HUES48 (cell line): Measurements from ENCODE around the gene GARS1.
"Not testable (repeated sequence)": the region's sequence is repeated elsewhere in the genome, so short reads cannot be mapped to it uniquely, and the experiment has no call there.

Experiments
- H3K27ac ChIP-seq: one replicate; pipeline ENCODE4 v1.7.0; 2013; ENCODE audit warnings: low read depth, low read length, inconsistent platforms
- H3K27me3 ChIP-seq: 2 replicates; pipeline ENCODE4 v1.6.1; 2013; ENCODE audit warnings: mild to moderate bottlenecking, low read length; ENCODE audit not compliant: control insufficient read depth, insufficient read depth
- H3K36me3 ChIP-seq: 2 replicates; pipeline ENCODE4 v1.6.1; 2013; ENCODE audit warnings: low read length; ENCODE audit not compliant: control insufficient read depth, insufficient read depth
- H3K4me1 ChIP-seq: 2 replicates; pipeline ENCODE4 v1.6.1; 2013; ENCODE audit warnings: mild to moderate bottlenecking, low read length; ENCODE audit not compliant: control insufficient read depth, insufficient read depth
- H3K4me3 ChIP-seq: 2 replicates; pipeline ENCODE4 v1.5.1; 2013; ENCODE audit warnings: mild to moderate bottlenecking, low read depth, low read length
- H3K9ac ChIP-seq: 2 replicates; pipeline ENCODE4 v1.6.1; 2013; ENCODE audit warnings: mild to moderate bottlenecking, low read depth, low read length, moderate library complexity
- H3K9me3 ChIP-seq: 2 replicates; pipeline ENCODE4 v1.6.1; 2013; ENCODE audit warnings: low read length; ENCODE audit not compliant: control insufficient read depth, insufficient read depth

The GARS1 gene

DNA sequence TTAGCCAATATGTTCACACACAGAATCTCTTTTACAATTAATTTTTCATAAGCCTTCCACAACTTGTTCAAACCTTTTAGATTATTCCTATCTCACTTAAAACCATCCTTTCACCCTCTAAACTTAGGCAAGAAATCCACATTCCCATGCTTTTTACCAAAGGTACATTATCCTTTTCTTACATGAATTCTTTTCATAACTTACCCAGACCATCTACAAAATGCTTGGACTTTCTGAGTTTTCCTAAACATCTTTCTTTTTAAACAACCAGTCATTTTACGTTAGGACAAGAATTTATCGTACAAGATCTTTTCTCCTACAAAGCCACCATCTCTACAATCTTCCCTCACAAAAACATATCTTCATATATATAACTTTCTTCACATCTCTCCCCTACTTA is 18.8 kb upstream of the GARS1 start:
- Histone ChIP-seq H3K27ac (no peak overlapping the region), H3K36me3 (peaks cover 21% of the 10 kb centered on the region; the same call in 1 of the 2 replicates), H3K9ac (no peak overlapping the region), H3K27me3 (no peaks in the 10 kb centered on the region), H3K4me3 (no peak overlapping the region), H3K9me3 (peaks cover 56% of the 10 kb centered on the region), H3K4me1 (no peaks in the 10 kb centered on the region)

DNA sequence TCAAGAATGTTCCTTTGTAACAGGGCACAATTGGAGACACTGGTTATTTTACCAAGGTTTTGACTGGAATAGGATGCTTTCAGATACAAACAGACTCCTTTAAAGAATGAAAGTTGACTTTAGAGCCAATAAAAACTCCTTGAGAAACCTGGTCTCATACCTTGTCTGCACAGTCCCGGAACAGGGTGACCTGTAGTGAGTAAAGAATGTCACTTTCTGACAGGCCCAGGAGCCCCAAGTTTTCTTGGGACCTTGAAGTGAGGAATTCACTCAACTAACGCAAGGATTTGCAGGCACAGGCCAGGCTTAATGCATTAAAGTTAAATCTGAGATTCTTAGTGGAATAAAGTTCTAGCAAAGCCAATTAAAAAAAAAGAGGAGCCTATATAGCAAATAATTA is 11.5 kb upstream of the GARS1 start:
- H3K27me3 ChIP-seq = no peaks in the 10 kb centered on the region
- H3K4me1 ChIP-seq = peaks cover 28% of the 10 kb centered on the region
- H3K4me3 ChIP-seq = no peak overlapping the region
- peak overlapping the region; percentile 88 for H3K27ac ChIP-seq
- peaks cover 23% of the 10 kb centered on the region for H3K36me3 ChIP-seq
- peaks cover 30% of the 10 kb centered on the region for H3K9me3 ChIP-seq
- H3K9ac ChIP-seq = no peak overlapping the region

DNA sequence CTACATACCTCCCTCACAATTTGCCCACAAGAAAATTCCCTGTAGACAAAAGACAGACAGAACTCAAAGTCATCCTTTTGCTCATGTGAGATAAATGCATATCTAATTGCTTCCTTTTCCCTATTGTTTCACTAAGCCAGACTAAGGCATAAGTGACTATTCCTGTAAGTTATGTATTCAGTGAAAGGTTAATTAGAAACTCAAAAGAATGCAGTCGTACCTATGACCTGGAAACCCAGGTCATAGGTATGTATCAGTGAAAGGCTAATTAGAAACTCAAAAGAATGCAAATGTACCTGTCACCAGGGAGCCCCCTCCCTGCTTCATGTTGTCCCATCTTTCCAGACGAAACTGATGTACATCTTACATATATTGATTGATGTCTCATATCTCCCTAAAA is 10.3 kb upstream of the GARS1 start:
- Histone ChIP-seq H3K27me3 (no peaks in the 10 kb centered on the region), H3K9ac (no peak overlapping the region), H3K9me3 (peaks cover 25% of the 10 kb centered on the region), H3K4me3 (peak overlapping the region; percentile 35), H3K27ac (peak overlapping the region; percentile 88), H3K4me1 (peaks cover 28% of the 10 kb centered on the region), H3K36me3 (peaks cover 14% of the 10 kb centered on the region)

DNA sequence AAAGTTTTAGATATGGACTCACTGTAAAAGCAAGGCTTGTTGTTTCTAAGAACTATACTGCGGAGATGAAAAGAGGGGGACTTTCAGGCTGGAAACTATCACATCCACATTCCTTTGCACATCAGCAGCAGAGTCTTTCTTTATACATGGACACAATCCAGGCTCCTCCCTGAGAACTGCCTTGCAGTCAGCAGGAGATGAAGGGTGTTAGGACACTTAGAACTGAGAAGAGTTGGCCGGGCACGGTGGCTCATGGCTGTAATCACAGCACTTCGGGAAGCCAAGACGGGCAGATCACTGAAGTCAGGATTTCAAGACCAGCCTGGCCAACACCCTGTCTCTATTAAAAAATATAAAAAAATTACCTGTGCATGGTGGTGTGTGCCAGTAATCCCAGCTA is 9.7 kb upstream of the GARS1 start:
- Histone ChIP-seq H3K9me3 (peaks cover 20% of the 10 kb centered on the region), H3K36me3 (peaks cover 14% of the 10 kb centered on the region), H3K27ac (peak overlapping the region; percentile 88), H3K27me3 (no peaks in the 10 kb centered on the region), H3K9ac (no peak overlapping the region), H3K4me3 (no peak overlapping the region), H3K4me1 (peaks cover 28% of the 10 kb centered on the region)

DNA sequence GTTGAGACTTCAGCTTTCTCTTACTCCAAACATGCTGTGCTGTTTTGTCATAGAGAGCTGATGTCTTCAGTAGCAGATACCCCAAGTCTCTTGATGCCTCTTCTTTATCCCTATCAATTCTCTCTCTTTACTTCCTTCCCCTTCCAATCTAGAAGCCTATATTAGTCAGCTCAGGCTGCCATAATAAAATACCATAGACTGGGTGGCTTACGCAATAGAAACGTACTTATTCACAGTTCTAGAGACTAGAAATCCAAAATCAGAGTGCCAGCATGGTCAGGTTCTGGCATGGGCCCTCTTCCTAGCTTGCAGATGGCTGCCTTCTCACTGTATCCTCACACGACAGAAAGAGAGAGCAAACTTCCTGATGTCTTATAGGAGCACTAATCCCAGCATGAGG is 9.0 kb upstream of the GARS1 start:
- Histone ChIP-seq H3K4me1 (peaks cover 28% of the 10 kb centered on the region), H3K9ac (no peak overlapping the region), H3K9me3 (peaks cover 20% of the 10 kb centered on the region), H3K27ac (no peak overlapping the region), H3K4me3 (no peak overlapping the region), H3K36me3 (peaks cover 13% of the 10 kb centered on the region), H3K27me3 (no peaks in the 10 kb centered on the region)

DNA sequence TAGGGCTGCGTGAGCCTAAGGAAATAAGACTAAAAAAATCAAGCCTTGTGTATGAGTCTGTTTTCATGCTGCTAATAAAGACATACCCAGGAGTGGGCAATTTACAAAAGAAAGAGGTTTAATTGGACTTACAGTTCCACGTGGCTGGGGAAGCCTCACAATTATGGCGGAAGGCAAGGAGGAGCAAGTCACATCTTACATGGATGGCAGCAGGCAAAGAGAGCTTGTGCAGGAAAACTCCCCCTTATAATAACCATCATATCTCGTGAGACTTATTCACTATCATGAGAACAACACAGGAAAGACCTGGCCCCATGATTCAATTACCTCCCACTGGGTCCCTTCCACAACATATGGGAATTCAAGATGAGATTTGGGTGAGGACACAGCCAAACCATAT is 7.1 kb upstream of the GARS1 start:
- not testable (repeated sequence) for H3K27me3 ChIP-seq, H3K36me3 ChIP-seq, H3K27ac ChIP-seq, H3K9me3 ChIP-seq, H3K4me3 ChIP-seq, H3K9ac ChIP-seq
- H3K4me1 ChIP-seq = peaks cover 28% of the 10 kb centered on the region

DNA sequence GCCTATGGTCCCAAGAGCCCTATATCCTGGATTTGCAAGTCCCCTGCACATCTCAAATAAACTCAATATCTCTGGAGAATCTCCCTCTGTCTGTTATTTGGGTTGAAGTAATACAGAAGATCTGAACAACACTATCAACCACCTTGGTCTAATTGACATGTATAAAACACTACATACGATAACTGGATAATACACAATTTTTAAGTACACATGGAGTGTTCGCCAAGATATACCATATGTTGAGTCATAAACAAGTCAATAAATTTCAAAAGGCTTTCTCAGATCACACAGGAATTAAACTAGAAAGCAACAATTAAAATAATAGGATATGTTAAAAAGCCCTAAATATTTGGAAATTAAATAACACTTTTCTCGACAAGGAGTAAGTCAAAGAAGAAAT is 5.6 kb upstream of the GARS1 start:
- Histone ChIP-seq H3K27ac (no peak overlapping the region), H3K9ac (no peak overlapping the region), H3K9me3 (peaks cover 5% of the 10 kb centered on the region; the same call in 1 of the 2 replicates), H3K27me3 (no peaks in the 10 kb centered on the region), H3K4me3 (no peak overlapping the region), H3K36me3 (no peaks in the 10 kb centered on the region), H3K4me1 (peaks cover 22% of the 10 kb centered on the region)

DNA sequence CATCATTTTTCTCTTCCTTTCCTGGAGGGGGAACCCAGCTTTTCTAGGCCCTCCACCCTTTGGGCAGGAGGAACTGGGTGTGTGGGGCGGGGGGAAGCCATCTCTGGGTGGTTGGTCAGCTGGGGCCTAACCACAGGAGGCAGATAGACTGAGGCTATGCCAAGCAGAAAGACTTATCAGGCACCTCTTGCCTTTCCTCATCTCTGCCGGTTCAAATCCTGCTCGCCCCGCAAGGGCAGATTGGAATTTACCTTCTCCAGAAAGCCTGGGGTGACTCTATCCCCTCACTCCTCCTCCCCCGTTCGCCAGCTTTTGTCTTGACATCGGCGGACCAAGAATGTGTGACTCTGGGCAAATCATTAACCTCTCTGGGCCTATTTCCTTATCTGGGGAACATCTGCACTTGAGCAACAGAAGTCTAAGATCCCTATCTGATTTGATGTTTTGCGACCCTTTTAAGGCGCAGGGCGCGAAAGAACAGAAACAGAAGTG is 584 bp upstream of the GARS1 start:
- H3K27ac ChIP-seq = peak overlapping the region; percentile 95
- H3K4me3 ChIP-seq = peak overlapping the region; percentile 100
- H3K4me1 ChIP-seq = peaks cover 19% of the 10 kb centered on the region
- H3K36me3 ChIP-seq = peaks cover 24% of the 10 kb centered on the region
- H3K27me3 ChIP-seq = no peaks in the 10 kb centered on the region
- no peaks in the 10 kb centered on the region for H3K9me3 ChIP-seq
- H3K9ac ChIP-seq = peak overlapping the region; percentile 99

DNA sequence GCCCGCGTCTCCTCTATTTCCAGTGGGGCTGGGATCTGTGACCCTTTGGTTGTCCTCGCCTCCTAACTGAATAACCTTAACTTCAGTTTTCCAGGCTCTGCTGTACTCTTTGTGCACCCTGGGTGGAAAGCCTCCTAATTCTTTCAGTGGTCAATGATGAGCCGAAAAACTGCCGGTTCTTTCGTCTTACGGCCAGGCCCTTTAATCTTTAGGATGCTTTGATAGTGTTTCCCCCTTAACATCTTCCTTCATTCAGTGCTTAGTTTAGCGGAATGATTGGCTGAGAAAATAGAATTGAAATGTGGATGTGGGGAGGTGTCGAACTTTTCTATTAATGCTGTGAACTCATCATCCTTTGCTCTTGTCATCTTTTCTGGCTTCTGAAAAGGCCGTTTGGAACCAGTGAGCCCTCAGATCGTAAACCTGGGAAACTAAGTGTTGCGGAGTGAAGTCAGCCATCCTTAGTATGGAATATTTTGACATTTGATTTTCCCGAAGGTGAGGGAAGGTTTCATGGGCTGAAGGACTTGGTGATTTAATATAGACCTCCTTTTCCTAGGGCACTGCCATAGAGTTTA is 847 bp downstream of the GARS1 start:
- Histone ChIP-seq H3K9me3 (no peaks in the 10 kb centered on the region), H3K4me1 (peaks cover 19% of the 10 kb centered on the region), H3K9ac (peak overlapping the region; percentile 99), H3K4me3 (peak overlapping the region; percentile 100), H3K27me3 (no peaks in the 10 kb centered on the region), H3K36me3 (peaks cover 38% of the 10 kb centered on the region), H3K27ac (peak overlapping the region; percentile 95)

DNA sequence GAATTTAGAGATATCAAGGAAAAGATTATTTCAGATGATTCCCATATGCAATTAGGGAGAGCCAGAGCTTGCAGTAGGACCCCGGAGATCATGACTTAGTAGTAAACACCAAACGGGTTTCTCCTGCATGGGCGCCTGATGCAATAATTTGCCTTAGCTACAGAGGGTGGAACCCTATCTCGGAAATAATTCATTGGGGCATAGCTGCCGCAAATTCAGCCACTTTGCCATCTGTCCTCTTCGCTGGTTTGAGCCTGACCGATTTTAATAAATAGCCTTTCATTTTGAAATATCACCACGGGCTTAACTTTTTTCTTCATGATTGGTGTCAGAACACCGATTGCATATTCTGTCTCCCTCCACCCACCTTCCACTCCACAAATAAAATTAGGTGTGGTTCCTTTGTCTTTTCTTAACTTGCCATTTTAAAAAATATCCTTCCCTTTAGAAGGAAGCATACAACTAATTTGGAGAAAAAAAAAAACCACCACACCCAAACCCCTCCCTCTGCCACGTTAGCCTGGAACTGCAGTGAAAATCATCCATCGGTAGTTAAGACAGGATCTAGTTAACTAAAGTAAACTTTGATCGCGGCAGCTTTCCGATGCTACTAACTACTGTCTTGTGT is 1.4 kb downstream of the GARS1 start:
- Histone ChIP-seq H3K27me3 (no peaks in the 10 kb centered on the region), H3K36me3 (peaks cover 44% of the 10 kb centered on the region), H3K4me1 (peaks cover 19% of the 10 kb centered on the region), H3K9ac (peak overlapping the region; percentile 99), H3K9me3 (no peaks in the 10 kb centered on the region), H3K27ac (peak overlapping the region; percentile 95), H3K4me3 (peak overlapping the region; percentile 100)

DNA sequence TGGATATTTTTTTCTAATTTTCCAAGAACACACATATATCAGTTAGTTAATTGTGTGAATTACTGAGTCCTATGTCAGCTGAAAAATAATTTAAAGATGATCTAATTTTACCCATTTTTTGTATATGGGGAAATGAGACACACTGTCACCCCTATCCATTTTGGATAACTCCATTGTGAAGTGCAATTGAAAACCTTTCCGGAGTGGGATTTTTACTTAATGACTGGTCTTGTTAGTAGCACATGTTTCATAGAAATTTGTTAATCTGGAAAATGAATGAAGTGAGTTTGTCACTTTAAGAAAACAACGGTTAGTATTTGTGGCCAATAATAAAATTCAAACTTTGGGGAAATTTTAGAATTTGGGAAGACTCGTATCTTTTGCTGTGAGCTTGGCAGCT is 2.0 kb downstream of the GARS1 start:
- H3K9me3 ChIP-seq = no peaks in the 10 kb centered on the region
- peak overlapping the region; percentile 99; the same call in 1 of the 2 replicates for H3K9ac ChIP-seq
- H3K4me1 ChIP-seq = peaks cover 19% of the 10 kb centered on the region
- H3K27ac ChIP-seq = no peak overlapping the region
- peak overlapping the region; percentile 100 for H3K4me3 ChIP-seq
- no peaks in the 10 kb centered on the region for H3K27me3 ChIP-seq
- H3K36me3 ChIP-seq = peaks cover 50% of the 10 kb centered on the region
